GM15510 (cell line): ENCODE measurements around the gene HNRNPA2B1.

Experiments
- POLR2A ChIP-seq: IDR thresholded peaks from 3 replicates; pipeline ENCODE4 v1.6.1; 2011; ENCODE audit warnings: borderline replicate concordance; ENCODE audit not compliant: insufficient read length; ENCODE audit errors: extremely low read depth

The HNRNPA2B1 gene

GRCh38 chr7:26165950-26166683 lies 34.4 kb downstream of the HNRNPA2B1 start:
- no peak for TF ChIP-seq POLR2A

GRCh38 chr7:26162431-26162830 lies 38.1 kb downstream of the HNRNPA2B1 start:
- TF ChIP-seq POLR2A, result no peak

GRCh38 chr7:26160896-26161295 lies 39.6 kb downstream of the HNRNPA2B1 start:
- TF ChIP-seq POLR2A, result no peak

- TF ChIP-seq POLR2A, result no peak
These were observed 41.3 kb downstream of the HNRNPA2B1 start for GRCh38 chr7:26159243-26159642.

- TF ChIP-seq POLR2A, result no peak
These were observed 42.9 kb downstream of the HNRNPA2B1 start for GRCh38 chr7:26157520-26158105.

- TF ChIP-seq POLR2A, result no peak
These were observed 43.8 kb downstream of the HNRNPA2B1 start for GRCh38 chr7:26156451-26157420.

GRCh38 chr7:26155531-26156375 lies 44.8 kb downstream of the HNRNPA2B1 start:
- no peak for TF ChIP-seq POLR2A

GRCh38 chr7:26153823-26154783 lies 46.4 kb downstream of the HNRNPA2B1 start:
- TF ChIP-seq POLR2A, result peak; percentile 16

- no peak for TF ChIP-seq POLR2A
These were observed 47.2 kb downstream of the HNRNPA2B1 start for GRCh38 chr7:26153241-26153822.

- peak; percentile 88 for TF ChIP-seq POLR2A
These were observed 48.4 kb downstream of the HNRNPA2B1 start, which contains the start of gene NFE2L3 for GRCh38 chr7:26151953-26152781. NFE2L3 (plus strand) TSS chr7:26152198; CDS start chr7:26152499, 301 bp downstream.

- no peak for TF ChIP-seq POLR2A
These were observed 48.9 kb downstream of the HNRNPA2B1 start for GRCh38 chr7:26151650-26151952.

- TF ChIP-seq POLR2A, result no peak
These were observed 49.5 kb downstream of the HNRNPA2B1 start for GRCh38 chr7:26151096-26151495.
